ENCODE results near the gene MYH16.
A peak's percentile ranks its signal among the peaks of the same experiment; 100 is the strongest.
"Not testable (repeated sequence)": the region's sequence is repeated elsewhere in the genome, so short reads cannot be mapped to it uniquely, and the experiment has no call there.

Gene MYH16

GRCh38 chr7:99257675-99258074 is 15.0 kb upstream of the MYH16 start:
- DNase-seq (ENCODE audit: low spot score), result no peak

GRCh38 chr7:99258501-99258900 is 14.1 kb upstream of the MYH16 start:
- no peak for DNase-seq (ENCODE audit: low spot score)

GRCh38 chr7:99260395-99260794 is 12.2 kb upstream of the MYH16 start:
- no peak for DNase-seq (ENCODE audit: low spot score)

GRCh38 chr7:99261646-99262045 is 11.0 kb upstream of the MYH16 start:
- DNase-seq (ENCODE audit: low spot score), result no peak

GRCh38 chr7:99265848-99266480 is 6.7 kb upstream of the MYH16 start:
- no peak for DNase-seq (ENCODE audit: low spot score)

- DNase-seq (ENCODE audit: low spot score), result no peak
Observed at GRCh38 chr7:99267481-99267840, 5.2 kb upstream of the MYH16 start.

GRCh38 chr7:99267841-99268576 is 4.6 kb upstream of the MYH16 start:
- peak; percentile 21 for DNase-seq (ENCODE audit: low spot score)

GRCh38 chr7:99268577-99268908 is 4.1 kb upstream of the MYH16 start:
- DNase-seq (ENCODE audit: low spot score), result no peak

- no peak for DNase-seq (ENCODE audit: low spot score)
Observed at GRCh38 chr7:99270702-99271101, 1.9 kb upstream of the MYH16 start.

GRCh38 chr7:99273561-99273960 is 922 bp downstream of the MYH16 start:
- DNase-seq (ENCODE audit: low spot score), result not testable (repeated sequence)

GRCh38 chr7:99274908-99275307 is 2.3 kb downstream of the MYH16 start:
- DNase-seq (ENCODE audit: low spot score), result not testable (repeated sequence)

- DNase-seq (ENCODE audit: low spot score), result peak; percentile 79
Observed at GRCh38 chr7:99275496-99275895, 2.9 kb downstream of the MYH16 start.

- no peak for DNase-seq (ENCODE audit: low spot score)
Observed at GRCh38 chr7:99278180-99278579, 5.5 kb downstream of the MYH16 start.

- not testable (repeated sequence) for DNase-seq (ENCODE audit: low spot score)
Observed at GRCh38 chr7:99284165-99284564, 11.5 kb downstream of the MYH16 start.

- DNase-seq (ENCODE audit: low spot score), result no peak
Observed at GRCh38 chr7:99287779-99288534, 15.3 kb downstream of the MYH16 start.

- DNase-seq (ENCODE audit: low spot score), result no peak
Observed at GRCh38 chr7:99289185-99289584, 16.5 kb downstream of the MYH16 start.

- DNase-seq (ENCODE audit: low spot score), result not testable (repeated sequence)
Observed at GRCh38 chr7:99290148-99290547, 17.5 kb downstream of the MYH16 start.

GRCh38 chr7:99290980-99291607 is 18.5 kb downstream of the MYH16 start:
- DNase-seq (ENCODE audit: low spot score), result no peak

GRCh38 chr7:99292127-99292526 is 19.5 kb downstream of the MYH16 start:
- DNase-seq (ENCODE audit: low spot score), result no peak

GRCh38 chr7:99293167-99293566 is 20.5 kb downstream of the MYH16 start:
- DNase-seq (ENCODE audit: low spot score), result no peak

- no peak for DNase-seq (ENCODE audit: low spot score)
Observed at GRCh38 chr7:99293650-99294049, 21.0 kb downstream of the MYH16 start.

- DNase-seq (ENCODE audit: low spot score), result no peak
Observed at GRCh38 chr7:99296471-99296870, 23.8 kb downstream of the MYH16 start.

Measured in SK-N-DZ (cell line).